ENCODE data around the gene SHKBP1. TPM values are rescaled to one million over a fixed set of nuclear protein-coding genes. Genes with fewer than 3 reads are reported as not detected.
"Not testable (repeated sequence)": the region's sequence is repeated elsewhere in the genome, so short reads cannot be mapped to it uniquely, and the experiment has no call there.

SHKBP1 gene
- total RNA-seq, 3 donors from 2014 or later: 25.8 to 42.9 (median 34.1) TPM

DNA sequence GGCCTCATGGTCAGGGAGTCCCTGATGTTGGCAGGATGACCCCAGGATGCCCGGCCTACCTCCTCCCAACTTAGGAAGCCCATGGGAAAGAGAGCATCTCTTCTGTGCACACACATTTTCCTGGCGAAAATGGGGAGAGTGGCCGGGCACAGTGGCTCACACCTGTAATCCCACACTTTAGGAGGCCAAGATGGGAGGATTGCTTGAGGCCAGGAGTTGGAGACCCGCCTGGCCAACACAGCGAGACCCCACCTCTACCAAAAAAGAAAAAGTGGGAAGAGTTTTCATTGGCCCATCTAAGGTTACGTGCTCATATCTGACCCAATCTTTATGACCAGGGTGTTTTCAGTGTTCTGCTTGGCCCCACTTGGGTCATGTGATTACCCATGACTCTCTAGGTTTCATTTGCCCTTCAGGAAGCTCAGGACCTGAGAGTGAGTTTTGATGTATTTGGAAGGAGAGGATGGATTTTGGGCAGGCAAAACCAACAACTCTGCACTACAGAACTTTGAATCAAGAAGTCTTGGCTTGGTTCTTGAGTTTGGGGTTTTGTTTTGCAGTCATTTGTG is 33.6 kb upstream of the SHKBP1 start:
- no peaks in the 10 kb centered on the region for H3K4me1 ChIP-seq
- TF ChIP-seq POLR2AphosphoS5 (IDR thresholded peaks at IDR 0.05) (no peak), CTCF (IDR thresholded peaks at IDR 0.05) (no peak), POLR2A (IDR thresholded peaks at IDR 0.05) (no peak)
- no peaks in the 10 kb centered on the region for H3K27me3 ChIP-seq
- no peaks in the 10 kb centered on the region for H3K9me3 ChIP-seq
- H3K36me3 ChIP-seq: no peaks in the 10 kb centered on the region
- H3K27ac ChIP-seq: no peak overlapping the region
- intact Hi-C loops (cut with DNase I; ENCODE audit: low total_unique reads): no loop called here
- no peak overlapping the region for H3K4me3 ChIP-seq
- DNase-seq (ENCODE audit: low spot score in 2 of 2): no peak

DNA sequence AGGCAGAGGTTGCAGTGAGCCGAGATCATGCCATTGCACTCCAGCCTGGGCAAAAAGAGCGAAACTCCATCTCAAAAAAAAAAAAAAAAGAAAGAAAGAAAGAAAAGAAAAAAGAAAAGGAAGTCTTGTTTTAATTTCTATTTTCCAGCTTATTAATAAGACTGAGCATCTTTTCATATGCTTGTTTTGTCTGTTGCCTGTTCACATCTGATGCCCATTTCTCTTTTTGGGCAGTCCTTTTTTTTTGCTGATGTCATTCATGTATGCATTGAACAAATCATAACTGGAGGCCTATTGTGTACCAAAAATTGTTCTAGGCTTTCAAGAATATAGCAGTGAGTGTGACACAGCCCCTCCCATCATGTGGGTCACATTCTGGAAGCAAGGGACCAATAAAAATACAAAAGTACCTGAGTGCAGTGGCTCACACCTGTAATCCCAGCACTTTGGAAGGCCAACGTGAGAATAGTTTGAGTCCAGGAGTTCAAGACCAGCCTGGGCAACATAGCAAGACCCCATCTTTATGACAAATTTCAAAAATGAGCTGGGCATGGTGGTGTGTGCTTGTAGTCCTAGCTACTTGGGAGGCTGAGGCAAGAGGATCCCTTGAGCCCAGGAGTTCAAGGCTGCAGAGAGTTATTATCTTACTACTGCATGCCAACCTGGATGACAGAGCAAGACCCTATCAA is 30.4 kb upstream of the SHKBP1 start:
- intact Hi-C loops (cut with DNase I; ENCODE audit: low total_unique reads); DNase-seq (ENCODE audit: low spot score in 2 of 2): not testable (repeated sequence)

DNA sequence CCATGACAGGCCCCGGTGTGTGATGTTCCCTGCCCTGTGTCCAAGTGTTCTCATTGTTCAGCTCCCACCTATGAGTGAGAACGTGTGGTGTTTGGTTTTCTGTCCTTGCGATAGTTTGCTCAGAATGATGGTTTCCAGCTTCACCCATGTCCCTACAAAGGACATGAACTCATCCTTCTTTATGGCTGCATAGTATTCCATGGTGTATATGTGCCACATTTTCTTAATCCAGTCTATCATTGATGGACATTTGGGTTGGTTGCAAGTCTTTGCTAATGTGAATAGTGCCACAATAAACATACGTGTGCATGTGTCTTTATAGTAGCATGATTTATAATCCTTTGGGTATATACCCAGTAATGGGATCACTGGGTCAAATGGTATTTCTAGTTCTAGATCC is 29.5 kb upstream of the SHKBP1 start:
- H3K4me3 ChIP-seq; H3K27ac ChIP-seq; H3K36me3 ChIP-seq; DNase-seq (ENCODE audit: low spot score in 2 of 2); intact Hi-C loops (cut with DNase I; ENCODE audit: low total_unique reads); H3K27me3 ChIP-seq; H3K4me1 ChIP-seq; H3K9me3 ChIP-seq: not testable (repeated sequence)

More for the DNA sequence above, 30.4 kb upstream of the SHKBP1 start:
- not testable (repeated sequence) for H3K4me1 ChIP-seq, H3K27me3 ChIP-seq, H3K27ac ChIP-seq, H3K9me3 ChIP-seq, H3K36me3 ChIP-seq, H3K4me3 ChIP-seq

DNA sequence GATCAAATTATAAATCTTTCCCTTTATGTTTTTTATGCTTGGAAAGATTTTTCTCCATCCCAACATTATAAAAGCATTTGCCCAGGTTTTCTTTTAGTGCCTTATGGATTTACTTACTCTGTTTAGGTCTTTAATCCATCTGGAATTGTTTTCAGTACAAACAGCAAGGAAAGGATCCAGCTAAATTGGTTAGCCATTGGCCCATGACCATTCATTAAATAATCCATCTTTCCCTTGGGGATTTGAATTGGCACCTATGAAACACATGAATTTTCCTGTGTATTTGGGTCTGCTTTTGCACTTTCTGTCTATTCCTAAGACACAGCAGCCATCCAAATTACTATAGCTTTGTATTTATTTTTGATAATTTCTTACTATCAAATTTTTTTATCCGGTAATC is 28.8 kb upstream of the SHKBP1 start:
- TF ChIP-seq CTCF (IDR thresholded peaks at IDR 0.05) (no peak), POLR2A (IDR thresholded peaks at IDR 0.05) (no peak), POLR2AphosphoS5 (IDR thresholded peaks at IDR 0.05) (no peak)
- Histone ChIP-seq H3K4me1 (no peaks in the 10 kb centered on the region), H3K9me3 (no peaks in the 10 kb centered on the region), H3K27me3 (peaks cover 0 to 2% of the 10 kb centered on the region in 2 donors), H3K4me3 (no peak overlapping the region), H3K27ac (no peak overlapping the region), H3K36me3 (no peaks in the 10 kb centered on the region)
- intact Hi-C loops (cut with DNase I; ENCODE audit: low total_unique reads): no loop called here
- DNase-seq (ENCODE audit: low spot score in 2 of 2): no peak

GRCh38 chr19:40549007-40549708 is 27.5 kb upstream of the SHKBP1 start:
- TF ChIP-seq POLR2AphosphoS5 (IDR thresholded peaks at IDR 0.05) (no peak), CTCF (IDR thresholded peaks at IDR 0.05) (no peak), POLR2A (IDR thresholded peaks at IDR 0.05) (no peak)

GRCh38 chr19:40550951-40551350 is 25.7 kb upstream of the SHKBP1 start:
- peaks cover 2 to 15% of the 10 kb centered on the region in 2 donors for H3K27me3 ChIP-seq
- no peak for DNase-seq (ENCODE audit: low spot score in 2 of 2)
- intact Hi-C loops (cut with DNase I; ENCODE audit: low total_unique reads): loop anchor here (5.0 kb wide), 1 partner anchor 1801 kb away; no protein-coding TSS in a partner anchor

More at GRCh38 chr19:40549007-40549708, 27.5 kb upstream of the SHKBP1 start:
- H3K36me3 ChIP-seq: no peaks in the 10 kb centered on the region
- no peaks in the 10 kb centered on the region for H3K9me3 ChIP-seq
- intact Hi-C loops (cut with DNase I; ENCODE audit: low total_unique reads): no loop called here
- no peak overlapping the region for H3K27ac ChIP-seq
- peak overlapping the region in 1 of 3 donors; percentile 50 for H3K4me3 ChIP-seq
- DNase-seq (ENCODE audit: low spot score in 2 of 2): no peak
- no peaks in the 10 kb centered on the region for H3K4me1 ChIP-seq
- H3K27me3 ChIP-seq: peaks cover 2 to 6% of the 10 kb centered on the region in 2 donors

More at GRCh38 chr19:40550951-40551350, 25.7 kb upstream of the SHKBP1 start:
- H3K36me3 ChIP-seq: no peaks in the 10 kb centered on the region
- no peaks in the 10 kb centered on the region for H3K4me1 ChIP-seq
- no peak overlapping the region for H3K4me3 ChIP-seq
- no peak overlapping the region for H3K27ac ChIP-seq
- TF ChIP-seq CTCF (IDR thresholded peaks at IDR 0.05) (no peak), POLR2A (IDR thresholded peaks at IDR 0.05) (no peak), POLR2AphosphoS5 (IDR thresholded peaks at IDR 0.05) (no peak)
- H3K9me3 ChIP-seq: no peaks in the 10 kb centered on the region
